GM21360 (cell line): ENCODE data around the gene ABCB9.

Experiments
- ATAC-seq: cut with Tn5 transposase; IDR thresholded peaks from one replicate; pipeline ENCODE4 v1.9.1; 2021; ENCODE audit warnings: mild to moderate bottlenecking, moderate library complexity; ENCODE audit not compliant: unreplicated experiment

Gene ABCB9

DNA sequence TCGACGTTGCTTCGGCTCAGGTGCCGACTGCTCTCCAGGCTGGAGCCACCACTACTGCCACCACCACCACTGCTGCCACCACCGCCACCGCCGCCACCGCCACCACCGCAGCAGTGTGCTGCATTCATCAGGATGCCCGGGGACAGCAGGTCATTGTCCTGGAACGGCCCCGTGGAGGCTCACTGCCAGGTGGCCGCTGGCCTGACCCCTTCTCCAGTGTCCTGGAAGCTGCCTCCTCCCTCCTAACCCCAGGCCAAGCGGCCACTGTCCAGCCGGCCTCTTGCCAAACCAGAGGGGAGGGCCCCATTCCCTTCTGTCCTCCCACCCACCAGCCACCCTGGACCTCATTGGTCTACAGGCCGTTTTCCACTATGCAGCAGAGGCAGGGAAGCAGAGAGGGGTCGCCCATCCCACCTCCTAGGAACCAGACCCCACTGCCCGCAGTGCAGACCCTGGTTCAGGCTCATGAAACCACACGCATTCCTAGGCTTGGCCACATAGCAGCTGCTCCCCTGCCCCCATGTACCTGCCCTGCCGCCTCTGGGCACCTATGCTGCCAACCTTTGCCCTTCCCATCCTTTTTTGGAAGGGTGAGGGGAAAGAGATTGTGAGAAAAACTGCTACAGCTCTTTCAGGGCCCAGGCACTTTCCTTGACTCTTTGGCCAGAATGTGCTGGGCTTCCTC, 29.4 kb upstream of the ABCB9 start:
- ATAC-seq, result no peak

DNA sequence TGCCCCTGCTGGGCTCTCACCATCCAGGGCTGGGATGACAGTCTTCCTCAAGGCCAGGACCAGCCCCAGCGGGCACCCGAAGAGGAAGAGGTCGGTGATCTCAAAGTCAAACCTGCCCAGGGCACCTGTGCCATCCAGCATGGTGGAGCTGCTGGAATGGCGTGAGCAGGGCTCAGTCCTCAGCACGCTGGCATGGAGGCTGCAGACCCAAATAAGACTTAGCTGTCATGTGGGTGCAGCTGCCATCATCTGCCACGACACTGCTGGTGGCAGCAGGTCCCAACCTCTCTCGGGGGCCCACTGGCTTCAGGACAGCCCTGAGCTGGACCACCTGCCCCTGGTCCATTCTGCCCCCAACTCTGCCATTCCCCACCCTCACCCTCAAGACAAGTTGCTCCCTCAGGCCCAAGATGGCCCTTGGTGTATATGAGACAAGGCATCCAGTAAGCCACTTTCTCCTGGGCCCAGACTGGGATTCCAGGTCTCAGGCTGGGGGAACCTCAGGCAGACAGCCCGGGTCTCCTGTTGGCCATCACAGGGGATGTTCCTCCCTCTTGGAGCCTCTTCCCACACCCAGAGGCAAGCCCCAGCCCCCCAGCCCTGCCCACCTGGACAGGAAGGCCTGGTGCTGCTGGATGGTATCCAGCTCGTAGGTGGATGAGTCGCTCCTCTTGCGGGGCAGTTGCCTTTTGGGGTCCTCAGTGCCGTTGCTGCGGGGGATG, 28.7 kb upstream of the ABCB9 start:
- no peak for ATAC-seq

DNA sequence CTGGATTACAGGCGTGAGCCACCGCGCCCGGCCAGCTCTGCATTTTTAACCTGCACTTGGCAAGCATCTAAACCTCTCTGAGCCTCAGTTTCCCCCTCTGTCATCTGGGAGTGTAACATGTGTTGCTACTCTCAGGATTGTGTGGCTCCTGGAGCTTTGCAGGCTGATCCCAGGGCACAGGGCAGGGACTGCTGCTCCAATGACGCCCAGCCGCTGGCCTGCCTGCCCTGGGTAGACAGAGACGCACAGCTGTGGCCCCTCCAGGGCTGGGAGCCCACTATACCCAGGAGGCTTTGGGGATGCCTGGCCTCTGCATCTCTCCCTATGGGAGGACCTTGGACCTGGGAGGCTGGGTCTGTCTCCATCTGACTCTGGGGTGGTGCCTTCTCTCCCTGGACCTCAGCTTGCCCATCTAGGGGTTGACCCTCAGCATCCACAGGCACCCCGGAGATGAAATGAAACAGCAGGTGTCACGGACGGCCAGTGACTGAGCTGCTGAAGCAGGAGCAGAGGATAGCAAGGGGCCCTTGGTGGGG, 27.9 kb upstream of the ABCB9 start:
- no peak for ATAC-seq

DNA sequence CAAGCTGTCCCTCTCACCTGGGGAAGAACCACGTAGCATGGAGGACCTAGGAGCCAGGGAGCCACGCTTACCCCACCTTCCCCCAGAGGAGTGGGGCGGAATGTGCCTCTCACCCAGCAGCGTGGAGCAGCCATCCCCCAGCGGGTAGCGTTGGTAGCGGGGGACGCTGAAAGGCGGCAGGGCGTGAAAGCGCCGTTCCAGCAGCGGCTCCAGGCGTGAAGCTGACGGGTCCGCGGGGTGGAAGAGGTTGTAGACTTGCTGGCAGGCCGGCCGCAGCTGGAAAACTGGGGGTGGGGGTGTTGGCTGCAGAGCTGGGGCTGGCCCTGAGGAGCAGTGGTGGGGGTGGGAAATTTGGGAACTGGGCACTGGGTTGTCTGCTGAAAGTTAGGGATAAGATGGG, 26.1 kb upstream of the ABCB9 start:
- no peak for ATAC-seq

DNA sequence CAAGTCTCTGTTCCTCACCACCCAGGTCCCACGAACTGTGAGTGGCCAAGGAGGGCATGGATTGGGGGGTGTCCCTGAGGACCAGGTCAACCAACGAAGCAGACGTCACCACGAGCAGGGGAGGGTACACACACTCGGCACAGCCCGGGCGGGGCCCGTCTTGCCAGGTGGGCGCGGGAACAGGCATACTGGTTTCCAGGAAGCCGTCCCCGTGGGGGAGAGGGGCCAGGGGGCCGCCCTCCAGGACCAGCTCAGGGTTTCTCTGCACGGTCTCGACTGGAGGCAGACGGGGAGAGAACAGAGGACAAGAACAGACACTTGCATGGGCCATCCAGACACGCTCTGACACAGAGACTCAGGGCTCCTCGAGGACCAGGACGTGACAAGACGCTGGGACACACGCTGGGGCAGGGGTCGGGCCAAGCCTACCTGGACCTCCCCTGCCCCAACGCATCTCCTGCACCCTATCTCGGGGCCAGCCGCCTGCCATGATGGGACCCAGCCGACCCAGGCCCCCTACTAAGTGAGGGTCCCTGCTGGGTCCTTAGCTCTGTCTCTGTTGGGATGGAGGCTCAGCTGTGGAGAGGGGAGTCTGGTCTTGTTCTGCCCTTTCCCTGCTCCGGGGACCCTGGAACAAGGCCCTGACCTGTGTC, 25.5 kb upstream of the ABCB9 start:
- no peak for ATAC-seq

DNA sequence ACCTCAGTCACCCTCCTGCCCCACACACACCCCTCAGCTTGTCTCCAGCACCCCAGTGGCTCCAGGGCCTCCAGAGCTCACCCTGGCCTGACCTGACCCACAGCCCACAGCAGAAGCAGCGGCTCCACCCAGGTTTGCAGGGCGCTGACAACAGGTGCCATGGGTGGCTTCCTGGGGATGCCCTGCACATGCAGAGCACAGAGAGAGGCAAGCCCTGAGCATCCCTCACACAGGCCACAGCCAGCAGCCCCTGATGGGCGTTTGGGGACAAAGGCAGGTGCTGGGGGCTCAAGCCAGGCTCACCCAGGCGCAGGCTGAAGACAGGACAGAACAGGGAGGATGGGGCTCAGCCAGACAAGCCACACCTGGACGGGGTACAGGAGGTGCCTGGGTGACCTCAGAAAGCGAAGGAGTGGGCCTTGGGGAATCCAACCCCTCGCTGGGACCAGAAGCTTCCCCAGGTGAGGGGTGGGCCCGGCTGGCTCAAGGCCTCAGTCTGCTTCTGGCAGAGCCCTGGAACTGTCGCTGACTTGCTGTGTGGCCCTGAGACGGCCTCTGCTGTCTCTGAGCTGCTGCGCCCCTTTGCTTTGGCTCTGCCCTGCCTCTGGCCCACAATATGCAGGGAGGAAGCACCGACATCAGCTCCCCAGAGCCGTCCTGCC, 24.8 kb upstream of the ABCB9 start:
- ATAC-seq, result no peak

DNA sequence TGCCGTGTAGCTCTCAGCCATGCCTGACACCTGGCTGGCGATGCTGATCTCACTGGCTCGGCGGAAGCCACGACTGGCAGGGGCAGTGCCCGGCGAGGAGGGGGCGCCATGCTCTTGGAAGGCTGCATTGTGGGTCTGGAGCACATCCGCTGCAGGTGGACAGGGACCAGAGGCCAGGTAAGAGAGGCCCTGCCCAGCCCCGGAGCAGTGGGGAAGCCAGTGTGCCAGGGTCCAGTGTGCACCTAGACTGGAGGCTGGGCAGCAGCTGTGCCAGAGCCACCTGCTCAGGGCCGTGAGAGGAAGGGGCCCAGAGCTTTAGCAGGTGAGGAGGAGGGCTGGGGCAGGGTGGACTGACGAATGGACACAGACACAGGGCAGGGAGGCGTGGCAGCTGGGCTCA, 24.3 kb upstream of the ABCB9 start:
- no peak for ATAC-seq

DNA sequence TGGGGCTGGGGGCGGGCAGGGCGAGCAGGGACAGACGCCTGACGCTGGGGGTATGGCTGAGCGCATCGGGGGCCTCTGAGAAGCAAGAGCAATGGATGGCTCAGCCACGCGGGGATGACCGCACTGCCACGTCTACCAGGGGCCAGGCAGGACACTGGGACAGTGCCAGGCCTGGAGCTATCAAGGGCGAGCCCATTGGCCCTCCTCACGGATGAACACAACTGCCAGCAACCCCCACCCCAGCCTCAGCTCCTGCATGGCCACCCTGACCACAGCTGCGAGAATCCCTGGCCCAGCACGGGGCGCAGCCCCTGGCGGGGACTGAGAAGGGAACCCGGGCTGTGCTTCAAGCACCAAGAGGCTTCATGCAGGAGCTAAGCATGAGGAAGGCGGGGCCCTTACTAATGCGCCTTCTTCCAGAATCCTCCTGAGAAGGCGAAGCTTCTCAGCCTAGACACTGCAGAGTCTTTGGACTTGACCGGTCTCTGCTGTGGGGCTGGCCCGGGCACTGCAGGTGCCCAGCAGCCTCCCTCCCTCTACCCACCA, 23.7 kb upstream of the ABCB9 start:
- ATAC-seq, result no peak

DNA sequence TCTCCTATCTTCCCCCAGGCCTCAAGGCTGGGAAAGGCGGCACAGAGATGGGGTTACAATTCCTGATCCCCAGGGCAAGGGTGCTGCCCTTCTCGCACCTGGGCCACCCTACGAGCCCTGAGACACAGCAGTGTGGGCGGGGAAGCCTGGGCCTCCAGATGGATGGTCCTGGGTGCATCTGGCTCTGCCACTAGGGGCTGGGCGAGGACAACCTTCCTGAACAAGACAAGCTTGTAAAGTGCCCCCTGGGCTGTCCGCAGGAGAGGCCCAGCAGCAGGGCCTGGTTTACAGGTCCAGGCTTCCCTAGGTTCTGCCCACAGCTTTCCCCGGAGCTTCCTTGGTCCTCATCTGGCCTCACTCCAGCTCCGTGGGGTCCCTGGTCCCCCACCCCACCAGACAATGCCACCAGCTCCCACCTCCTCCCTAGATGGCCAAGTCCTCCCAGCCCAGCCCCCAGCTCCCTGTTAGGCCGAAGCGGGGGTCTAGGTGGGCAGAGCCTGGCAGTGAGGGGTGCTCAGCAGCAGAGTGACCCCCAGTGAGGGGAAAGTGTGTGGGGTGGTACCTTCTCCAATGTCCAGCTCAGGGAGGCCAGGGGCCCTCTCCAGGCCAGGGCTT, 23.1 kb upstream of the ABCB9 start:
- ATAC-seq, result no peak

DNA sequence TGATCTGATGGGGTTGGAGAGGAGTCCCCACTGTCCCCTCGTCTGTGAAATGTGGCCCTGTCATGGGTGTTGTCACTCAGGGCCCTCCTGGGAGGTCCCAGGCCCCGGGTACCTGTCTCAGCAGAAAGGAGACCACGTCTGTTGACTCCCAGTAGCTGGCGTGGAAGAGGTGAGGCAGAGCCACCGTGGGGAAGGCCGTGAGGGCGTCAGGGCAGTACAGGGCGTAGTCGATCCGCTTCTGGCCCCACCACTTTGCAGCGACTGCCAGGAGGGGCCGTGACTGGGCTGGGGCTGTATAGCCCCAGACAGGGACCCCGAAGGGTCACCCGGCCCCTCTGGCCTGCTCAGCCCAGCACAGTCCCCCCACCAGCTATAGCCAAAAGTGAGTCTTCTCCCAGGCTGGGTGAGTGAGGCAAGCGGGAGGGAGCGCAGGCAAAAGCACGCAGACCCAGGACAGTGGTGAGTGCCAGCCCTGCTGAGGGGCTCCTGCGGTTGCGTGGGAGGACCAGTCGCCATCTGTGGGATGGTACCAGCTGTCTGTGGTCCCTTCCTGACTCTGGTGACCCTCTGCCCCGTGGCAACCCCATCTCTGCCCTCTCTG, 22.4 kb upstream of the ABCB9 start:
- ATAC-seq, result no peak

DNA sequence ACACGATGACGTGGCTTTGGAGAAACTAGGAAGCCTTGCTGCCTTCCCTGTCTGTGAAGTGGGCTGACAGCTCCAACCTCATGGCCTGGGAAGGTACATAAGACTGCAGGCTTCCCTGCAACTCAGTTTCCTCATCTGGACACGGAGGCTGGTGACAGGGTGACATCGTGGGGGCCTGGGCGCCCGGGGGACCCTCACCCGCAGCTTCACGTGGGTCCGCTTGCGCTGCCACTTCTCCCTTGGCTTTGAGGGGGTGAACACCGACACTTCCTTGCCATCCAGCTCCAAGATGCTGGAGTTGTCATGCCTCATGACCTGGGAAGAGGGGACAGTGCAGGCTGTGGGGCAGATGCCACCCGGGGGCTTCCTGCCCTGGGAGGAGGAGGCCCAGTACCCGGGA, 21.8 kb upstream of the ABCB9 start:
- no peak for ATAC-seq

DNA sequence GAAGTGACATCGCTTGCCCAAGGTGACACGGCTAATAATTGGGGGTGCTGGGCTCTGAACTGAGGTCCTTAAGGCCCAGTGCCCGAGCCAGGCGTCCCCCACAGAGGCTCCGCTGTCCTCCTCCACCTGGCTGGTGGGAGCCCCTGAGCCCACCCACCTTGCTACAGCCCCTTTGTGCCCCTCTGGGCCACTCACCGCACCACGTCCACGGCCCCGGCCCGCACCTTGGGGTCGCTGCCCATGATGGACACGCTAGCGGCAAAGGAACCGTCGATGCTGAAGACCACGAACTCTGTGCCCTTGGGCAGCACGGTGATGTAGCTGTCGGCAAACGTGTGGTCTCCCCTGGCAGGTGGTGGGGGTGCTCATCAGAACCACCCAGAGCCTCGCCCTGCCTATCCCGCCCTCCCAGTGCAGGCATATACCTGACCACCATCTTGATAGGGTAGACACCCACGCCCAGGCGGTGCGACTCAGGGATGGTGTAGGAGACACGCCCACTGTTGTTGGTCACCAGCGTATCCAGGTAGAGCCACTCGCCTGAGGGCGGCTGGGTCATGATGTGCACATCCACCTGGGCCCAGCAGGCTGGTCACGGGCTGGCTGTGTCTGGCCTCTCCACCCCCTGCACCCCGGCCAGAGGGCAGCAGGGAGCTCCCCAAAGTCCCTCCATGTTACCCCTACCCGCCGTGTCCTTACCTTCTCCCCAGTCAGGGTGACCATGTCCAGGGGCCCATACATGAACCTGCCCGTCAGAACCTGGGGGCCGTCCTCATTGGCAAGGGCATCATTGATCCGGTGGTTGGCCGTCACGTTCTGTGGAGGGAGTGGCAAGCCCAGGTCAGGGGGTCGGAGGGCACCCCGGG, 21.1 kb upstream of the ABCB9 start:
- ATAC-seq, result no peak

DNA sequence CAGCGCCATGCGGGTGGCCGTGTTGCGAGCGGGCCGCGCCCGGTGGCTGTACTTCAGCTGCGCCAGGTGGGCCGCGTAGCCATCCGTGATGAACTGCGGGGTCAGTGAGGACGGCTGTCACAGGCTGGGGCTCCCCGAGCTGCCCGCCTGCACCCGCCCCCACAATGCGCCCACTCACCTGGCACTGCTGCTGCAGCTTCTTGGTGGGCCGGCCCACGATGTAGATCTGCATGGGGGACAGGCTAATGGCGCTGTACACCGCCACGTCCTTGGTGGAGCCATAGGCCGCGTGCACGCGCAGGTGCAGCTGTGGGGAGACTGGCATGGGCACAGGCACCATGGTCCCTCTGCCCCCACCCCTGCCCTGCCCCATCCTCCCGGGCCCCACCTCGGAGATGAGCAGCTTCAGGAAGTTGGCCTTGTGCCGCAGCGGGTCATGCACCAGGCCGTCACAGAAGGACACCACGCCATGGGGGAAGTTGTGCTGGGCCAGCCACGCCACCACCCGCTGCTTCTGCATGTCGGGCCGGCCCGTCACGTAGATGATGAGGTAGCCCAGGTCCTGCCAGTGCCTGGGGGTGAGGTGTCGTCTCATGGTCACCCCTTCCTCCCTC, 20.1 kb upstream of the ABCB9 start:
- no peak for ATAC-seq

DNA sequence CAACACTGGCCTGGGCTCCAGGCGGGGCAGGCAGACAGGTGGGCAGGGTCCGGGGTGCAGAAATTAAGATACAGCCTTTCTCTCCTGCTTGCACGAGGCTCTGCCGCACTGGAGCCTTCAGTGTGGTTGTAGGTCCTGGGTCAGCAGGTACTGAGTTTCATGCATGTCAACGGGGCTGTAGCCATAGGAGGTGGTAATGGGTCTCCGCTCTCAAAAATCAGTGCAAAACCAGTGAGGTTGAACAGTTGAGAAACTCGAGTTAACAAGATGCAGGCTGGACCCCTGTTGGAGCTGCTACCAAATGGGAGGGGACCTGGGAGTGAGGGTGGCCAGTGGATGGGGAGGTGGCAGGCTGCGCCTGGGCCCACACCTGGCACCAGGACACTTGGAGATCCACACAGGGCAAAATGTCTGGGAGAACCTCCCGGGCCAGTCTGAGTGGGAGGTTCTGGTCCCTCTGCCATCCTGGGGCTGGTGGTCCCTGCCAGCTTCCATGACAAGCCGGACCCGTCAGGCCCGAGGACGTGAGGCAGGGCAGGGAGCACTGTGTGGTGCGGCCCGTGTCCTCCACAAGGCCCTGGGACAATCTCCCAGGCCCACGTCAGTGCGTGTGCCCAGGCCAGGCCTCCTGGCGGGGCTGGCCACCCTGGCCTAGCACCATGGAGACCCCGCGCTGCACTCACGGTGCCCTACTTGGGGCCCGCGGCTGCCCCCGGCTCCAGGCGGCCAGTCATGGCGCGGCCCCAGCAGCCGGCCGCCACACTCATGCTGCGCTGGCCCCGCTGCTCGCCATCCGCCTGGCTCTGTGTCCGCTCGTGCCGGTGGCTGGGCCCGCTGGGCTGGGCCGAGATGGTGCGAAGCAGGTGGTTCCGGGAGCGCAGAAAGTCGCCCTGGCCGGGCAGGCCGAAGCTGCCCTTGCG, 19.3 kb upstream of the ABCB9 start:
- no peak for ATAC-seq

DNA sequence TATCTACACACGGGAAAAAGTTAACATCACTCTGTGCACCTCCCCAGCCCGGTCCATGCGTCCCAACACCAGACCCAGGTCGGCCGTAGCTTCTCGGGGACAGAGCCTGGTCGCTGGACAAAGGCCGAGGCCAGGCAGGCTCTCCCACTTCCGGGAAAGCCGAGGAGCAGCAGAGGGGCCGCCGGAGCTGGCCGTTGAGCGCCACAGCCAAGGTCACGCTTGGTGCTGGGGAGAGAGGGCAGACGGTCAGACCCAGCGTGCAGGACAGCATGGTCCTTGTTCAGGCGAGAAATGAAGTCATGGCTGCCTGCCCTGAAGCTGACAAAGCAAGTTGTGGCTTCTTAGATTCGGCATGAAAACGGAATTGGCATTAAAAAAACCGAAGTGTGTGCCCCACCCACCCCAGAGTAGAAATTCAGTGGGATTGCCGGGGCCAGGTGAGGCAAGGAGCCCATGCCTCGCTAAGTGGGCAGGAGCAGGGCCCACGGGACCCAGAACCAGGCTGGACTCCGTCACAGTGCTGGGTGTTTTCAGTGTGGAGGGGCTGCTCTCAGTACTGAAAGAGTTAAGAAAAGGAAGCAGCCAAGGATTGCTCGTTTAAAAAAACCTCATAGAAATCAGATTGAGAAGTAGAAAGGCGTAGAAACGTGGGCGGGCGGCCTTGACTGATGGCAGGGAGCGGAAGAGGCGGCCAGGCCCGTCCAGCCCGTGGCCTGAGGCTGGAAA, 18.5 kb upstream of the ABCB9 start:
- no peak for ATAC-seq

DNA sequence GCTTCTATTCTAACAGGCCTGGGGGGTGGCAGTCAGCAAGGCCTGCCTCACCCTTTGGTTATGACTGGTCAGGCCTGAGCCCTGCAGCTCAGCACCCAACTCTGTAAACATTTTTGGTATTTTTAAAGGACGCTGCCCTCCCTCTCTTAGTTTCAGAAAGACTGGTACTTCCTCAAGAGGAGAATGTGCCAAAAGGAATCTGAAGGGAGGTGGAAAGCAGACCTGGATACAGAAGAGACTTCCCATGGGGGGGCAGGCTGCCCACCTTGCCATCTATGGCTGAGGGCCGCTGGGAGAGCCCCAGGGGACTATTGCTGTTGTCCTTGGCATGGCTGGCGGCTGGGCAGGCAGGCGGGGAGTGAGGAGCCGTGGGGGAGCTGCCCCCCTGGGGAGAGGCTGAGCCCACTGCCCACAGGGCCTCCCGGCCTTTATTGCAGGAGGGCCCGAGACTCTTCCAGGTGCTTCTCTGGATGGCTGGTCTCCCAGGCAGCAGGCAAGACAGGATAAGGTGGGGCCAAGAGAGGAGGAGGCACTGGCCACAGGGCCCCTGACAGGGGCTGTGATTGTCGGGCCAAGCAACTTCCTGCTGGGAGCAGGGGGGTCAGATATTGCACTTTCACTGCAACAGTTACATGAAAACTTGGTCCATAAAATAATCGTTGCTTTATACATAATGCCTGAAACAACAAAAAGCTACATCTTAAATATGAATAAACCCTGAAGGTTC, 17.7 kb upstream of the ABCB9 start:
- no peak for ATAC-seq
